H54 (cell line): Measurements from ENCODE around the gene SEMA3A.
"Not testable (repeated sequence)": the region's sequence is repeated elsewhere in the genome, so short reads cannot be mapped to it uniquely, and the experiment has no call there.

Source experiments
- DNase-seq: peaks from one replicate; pipeline ENCODE4 v3.0.0; 2011; ENCODE audit warnings: low spot score, mixed read lengths; ENCODE audit not compliant: insufficient read length
- FAIRE-seq: peaks from 3 replicates; lab custom pipeline; 2011; peaks lifted over from hg19 to GRCh38; lab: Jason Lieb, UNC
- POLR2A ChIP-seq: IDR thresholded peaks from 2 replicates; pipeline ENCODE4 v1.6.1; 2011; ENCODE audit warnings: low read depth, mild to moderate bottlenecking, low read length

The SEMA3A gene

GRCh38 chr7:84100866-84101265, 93.7 kb downstream of the SEMA3A start:
- peak; percentile 75 for FAIRE-seq
- DNase-seq: peak; percentile 20

GRCh38 chr7:84095971-84096370, 98.6 kb downstream of the SEMA3A start:
- no peak for DNase-seq
- FAIRE-seq: no peak
- no peak for TF ChIP-seq POLR2A

More at GRCh38 chr7:84100866-84101265, 93.7 kb downstream of the SEMA3A start:
- no peak for TF ChIP-seq POLR2A

GRCh38 chr7:84092207-84092606, 102.4 kb downstream of the SEMA3A start:
- no peak for TF ChIP-seq POLR2A
- peak; percentile 92 for FAIRE-seq
- DNase-seq: no peak

GRCh38 chr7:84091318-84091717, 103.3 kb downstream of the SEMA3A start:
- peak; percentile 6 for FAIRE-seq
- TF ChIP-seq POLR2A: no peak
- no peak for DNase-seq

GRCh38 chr7:84088802-84089201, 105.8 kb downstream of the SEMA3A start:
- FAIRE-seq: peak; percentile 11
- no peak for TF ChIP-seq POLR2A
- DNase-seq: no peak

- FAIRE-seq: peak; percentile 75
- no peak for DNase-seq
- no peak for TF ChIP-seq POLR2A
These were observed 108.6 kb downstream of the SEMA3A start for GRCh38 chr7:84085998-84086397.

GRCh38 chr7:84085147-84085546, 109.4 kb downstream of the SEMA3A start:
- no peak for TF ChIP-seq POLR2A
- DNase-seq: no peak
- FAIRE-seq: peak; percentile 85

GRCh38 chr7:84083846-84084245, 110.7 kb downstream of the SEMA3A start:
- DNase-seq: no peak
- TF ChIP-seq POLR2A: no peak
- FAIRE-seq: no peak

GRCh38 chr7:84081973-84082522, 112.5 kb downstream of the SEMA3A start:
- peak; percentile 76 for FAIRE-seq
- no peak for DNase-seq
- TF ChIP-seq POLR2A: no peak

GRCh38 chr7:84077336-84077735, 117.3 kb downstream of the SEMA3A start:
- FAIRE-seq: no peak
- no peak for TF ChIP-seq POLR2A
- DNase-seq: no peak

GRCh38 chr7:84076219-84076618, 118.4 kb downstream of the SEMA3A start:
- no peak for FAIRE-seq
- no peak for TF ChIP-seq POLR2A
- DNase-seq: no peak

GRCh38 chr7:84073186-84073875, 121.3 kb downstream of the SEMA3A start:
- DNase-seq: no peak
- TF ChIP-seq POLR2A: no peak
- FAIRE-seq: peak; percentile 72

- FAIRE-seq (no peak), DNase-seq (no peak)
- no peak for TF ChIP-seq POLR2A
These were observed 123.8 kb downstream of the SEMA3A start for GRCh38 chr7:84070770-84071169.

- no peak for TF ChIP-seq POLR2A
- DNase-seq (no peak), FAIRE-seq (peak; percentile 68)
These were observed 124.5 kb downstream of the SEMA3A start for GRCh38 chr7:84069999-84070500.

GRCh38 chr7:84069033-84069432, 125.6 kb downstream of the SEMA3A start:
- DNase-seq (no peak), FAIRE-seq (no peak)
- TF ChIP-seq POLR2A: no peak

GRCh38 chr7:84062489-84062901, 132.1 kb downstream of the SEMA3A start:
- FAIRE-seq, DNase-seq: not testable (repeated sequence)
